Hippocampal formation (tissue), 2 donors: ENCODE measurements around the gene DAP.
A peak's percentile ranks its signal among the peaks of the same experiment; 100 is the strongest.

Experiments
- DNase-seq, 2 donors: peaks; one replicate each; lab custom pipeline; 2025; lab: John Stamatoyannopoulos, UW

The DAP gene

DNA sequence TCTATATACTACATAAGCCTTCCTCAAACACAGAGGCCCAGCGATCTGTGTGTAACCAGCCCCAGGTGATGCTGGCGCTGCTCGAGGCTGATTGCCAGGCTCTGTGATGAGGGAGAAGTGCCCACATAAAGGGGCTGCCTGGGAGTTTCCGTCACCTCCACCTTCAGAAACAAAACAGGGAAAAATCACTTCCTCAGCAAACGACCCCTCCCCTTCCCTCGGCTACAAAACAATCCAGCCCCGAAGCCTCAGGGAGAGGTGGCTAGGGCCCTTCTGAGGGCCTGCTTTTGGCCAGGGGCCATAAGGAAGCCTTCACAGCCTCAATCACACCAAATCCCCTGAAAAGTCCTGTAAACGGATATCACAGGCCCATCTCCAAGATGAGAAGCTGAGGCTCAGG, 51.1 kb downstream of the DAP start:
- no peak for DNase-seq

DNA sequence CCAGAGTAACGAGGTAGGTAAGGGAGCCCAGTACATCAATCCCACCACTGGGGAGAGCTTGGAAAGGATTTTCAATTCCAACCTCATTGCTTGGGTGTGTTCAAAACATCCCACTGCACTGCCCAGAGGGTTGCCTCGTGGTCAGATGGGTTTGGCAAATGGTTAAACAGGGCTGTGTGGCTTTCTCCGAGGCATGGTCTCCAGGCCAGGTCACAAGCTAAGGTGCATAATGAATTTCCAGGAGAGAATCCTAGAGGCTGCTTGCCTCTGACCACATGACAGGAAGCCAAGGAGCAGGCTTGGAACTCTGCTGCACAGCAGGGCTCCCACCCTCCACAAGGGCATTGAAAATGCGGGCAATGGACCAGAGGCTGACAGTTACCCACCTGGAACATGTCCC, 51.6 kb downstream of the DAP start:
- DNase-seq, result no peak

DNA sequence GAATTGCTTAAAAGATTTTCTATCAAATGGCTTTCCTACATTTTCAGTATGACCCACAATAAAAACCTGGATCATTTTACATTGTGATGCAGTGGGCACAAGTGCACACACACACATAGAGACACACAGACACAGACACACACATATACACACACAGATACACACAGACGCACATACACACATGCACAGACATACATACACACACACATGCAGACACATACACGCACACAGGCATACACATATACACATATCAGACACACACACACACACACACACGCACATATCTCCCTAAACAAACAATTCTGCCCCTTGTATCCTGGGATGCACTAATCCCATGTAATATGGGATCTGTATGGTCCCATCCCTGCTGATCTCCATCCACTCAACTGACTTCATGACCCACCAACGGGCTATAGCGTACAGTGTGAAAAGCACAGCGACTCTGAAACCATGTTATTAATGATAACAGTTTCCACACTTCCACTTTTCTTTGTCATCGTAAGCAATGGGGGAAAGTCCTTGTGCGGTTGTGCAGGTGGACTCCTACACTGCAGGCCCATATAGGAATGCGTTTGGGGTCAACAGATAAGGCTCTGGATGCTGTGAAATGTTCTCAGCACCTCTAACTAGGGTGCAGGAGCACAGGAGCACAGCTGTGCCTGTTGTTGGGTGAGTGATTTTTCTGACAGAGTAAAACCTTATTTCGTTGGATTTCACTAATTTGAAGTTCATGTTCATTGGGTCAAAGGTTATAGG, 52.7 kb downstream of the DAP start:
- DNase-seq, result no peak

DNA sequence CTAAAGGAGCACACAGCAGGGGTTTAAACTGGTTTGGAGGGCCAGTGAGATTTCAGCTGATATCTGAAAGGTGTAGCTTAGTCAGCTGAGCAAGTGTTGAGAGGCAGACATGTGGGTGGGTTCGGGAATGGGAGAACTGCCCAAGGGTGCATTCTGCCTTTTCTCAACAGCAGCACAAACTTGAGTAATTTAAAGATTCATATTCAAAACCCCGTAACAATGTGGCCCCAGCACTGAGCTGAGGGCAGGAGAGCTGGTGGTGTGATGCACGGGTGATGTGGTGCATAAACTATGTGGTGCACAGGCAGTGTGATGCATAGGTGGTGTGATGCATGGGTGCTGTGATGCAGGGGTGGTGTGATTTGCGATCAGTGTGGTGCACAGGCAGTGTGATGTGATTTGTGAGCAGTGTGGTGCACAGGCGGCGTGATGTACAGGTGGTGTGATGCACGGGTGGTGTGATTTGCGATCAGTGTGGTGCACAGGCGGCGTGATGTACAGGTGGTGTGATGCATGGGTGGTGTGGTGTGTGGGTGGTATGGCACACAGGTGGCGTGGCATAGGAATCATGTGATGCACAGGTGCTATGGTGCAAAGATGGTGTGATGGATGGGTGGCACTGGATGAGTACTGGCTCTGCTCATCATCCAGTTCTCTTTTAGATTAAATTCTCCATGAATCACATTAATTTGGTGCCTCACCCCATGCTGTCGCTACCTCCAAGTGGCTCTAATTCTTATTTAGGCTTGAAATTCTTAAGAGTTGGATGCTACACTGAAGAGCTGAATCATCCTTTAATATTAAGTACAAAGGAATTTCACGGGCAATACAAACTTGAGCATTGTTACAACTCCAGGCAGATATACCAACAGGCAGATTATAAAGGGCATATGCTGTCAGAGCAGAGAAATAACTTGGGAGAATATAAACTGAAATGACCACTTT, 53.6 kb downstream of the DAP start:
- DNase-seq, result no peak

GRCh38 chr5:10706326-10706725, 54.7 kb downstream of the DAP start:
- no peak for DNase-seq

DNA sequence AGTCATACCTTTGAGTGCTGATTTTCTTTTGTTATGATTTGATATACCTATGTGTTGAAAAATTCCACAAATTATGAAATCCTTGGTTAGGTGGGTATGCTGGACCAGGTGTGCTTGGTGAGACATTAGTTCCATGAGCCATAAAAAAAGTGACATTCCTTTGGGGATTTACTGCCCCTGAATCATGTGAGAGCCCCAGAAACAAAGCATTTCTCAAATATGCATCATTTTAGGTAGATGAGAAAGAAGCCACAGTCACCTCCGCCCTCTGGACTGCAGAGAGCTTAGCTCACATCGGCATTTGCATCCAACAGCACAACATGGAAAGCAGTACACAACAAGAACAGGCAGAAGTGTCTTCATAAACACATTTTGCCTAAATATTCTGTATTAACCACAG, 55.3 kb downstream of the DAP start:
- no peak for DNase-seq

DNA sequence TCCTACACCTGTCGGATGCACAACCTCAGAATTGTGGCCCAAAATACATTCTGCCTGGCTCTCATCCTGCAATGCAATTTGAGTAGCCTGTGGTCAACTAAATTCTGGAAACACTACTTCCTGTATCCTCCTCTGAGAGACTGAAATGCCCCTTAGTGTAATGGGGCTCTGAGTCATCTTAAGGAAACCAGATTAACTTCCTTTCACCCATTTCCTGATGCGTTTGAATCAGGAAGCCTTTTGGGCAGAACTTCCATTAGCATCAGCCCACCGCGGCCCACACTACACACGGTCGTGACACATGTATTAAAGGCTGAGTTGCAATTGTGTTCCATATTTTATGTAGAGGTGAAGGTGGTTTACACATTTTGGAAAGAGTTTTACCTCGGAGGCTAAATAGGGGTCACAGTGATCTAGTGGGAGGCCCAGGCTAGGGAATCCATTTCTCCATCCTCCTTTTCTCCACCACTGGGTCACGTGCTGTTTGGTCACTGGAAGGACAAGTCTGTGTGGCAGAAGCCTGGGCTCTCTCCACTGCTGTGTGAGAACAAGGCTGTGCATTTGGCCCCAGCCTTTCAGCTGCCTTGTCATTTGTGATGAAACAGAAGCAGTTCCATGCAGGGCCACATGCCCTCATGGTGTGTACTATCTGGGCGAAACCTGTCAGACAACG, 55.9 kb downstream of the DAP start:
- no peak for DNase-seq

GRCh38 chr5:10703676-10704075, 57.4 kb downstream of the DAP start:
- no peak for DNase-seq

GRCh38 chr5:10702911-10703491, 58.0 kb downstream of the DAP start:
- no peak for DNase-seq

GRCh38 chr5:10702040-10702629, 58.9 kb downstream of the DAP start:
- DNase-seq, result no peak

DNA sequence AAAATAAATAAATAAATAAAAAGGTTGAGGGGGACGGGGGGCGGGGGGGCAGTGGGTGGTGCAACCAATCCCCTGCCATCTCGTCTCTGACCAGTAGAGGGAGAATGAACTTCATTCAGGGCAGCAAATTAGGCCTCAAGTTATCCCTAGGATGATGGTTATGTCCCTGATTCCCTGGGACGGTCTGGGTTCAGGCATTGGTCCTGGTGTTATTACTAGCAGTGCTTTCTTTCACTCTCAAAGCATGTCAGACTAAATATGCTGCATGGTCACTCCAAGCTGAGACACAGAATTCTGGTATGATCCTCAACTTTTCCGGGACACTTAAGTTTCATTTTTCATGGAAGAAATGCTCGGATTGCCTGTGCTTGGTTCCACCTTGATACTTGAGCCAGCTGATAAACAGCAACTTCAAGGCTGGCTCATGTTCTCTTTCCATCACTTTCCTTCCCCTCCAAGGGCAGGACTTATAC, 59.4 kb downstream of the DAP start:
- DNase-seq, result peak; percentile 12 to 27

DNA sequence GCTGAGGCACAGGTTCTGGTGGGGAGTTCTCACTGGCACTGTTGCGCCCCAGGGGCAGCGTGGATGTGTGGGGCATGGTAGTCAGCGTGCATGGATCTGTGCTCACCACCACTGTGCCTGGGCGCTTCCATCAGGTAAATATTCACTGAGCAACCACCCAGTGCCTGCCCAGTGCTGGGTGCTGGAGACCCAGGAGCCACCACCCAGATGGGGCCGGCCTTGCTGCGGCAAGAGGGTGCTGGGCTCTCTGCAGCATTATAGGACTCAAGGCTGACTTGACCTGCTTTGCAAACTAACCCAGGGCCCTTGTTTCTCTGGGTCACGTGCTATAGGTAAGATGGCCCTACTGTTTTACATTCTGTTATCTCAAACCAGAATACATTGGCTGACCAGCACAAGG, 60.5 kb downstream of the DAP start:
- no peak for DNase-seq

- no peak for DNase-seq
These were observed 61.0 kb downstream of the DAP start for GRCh38 chr5:10699987-10700386.

DNA sequence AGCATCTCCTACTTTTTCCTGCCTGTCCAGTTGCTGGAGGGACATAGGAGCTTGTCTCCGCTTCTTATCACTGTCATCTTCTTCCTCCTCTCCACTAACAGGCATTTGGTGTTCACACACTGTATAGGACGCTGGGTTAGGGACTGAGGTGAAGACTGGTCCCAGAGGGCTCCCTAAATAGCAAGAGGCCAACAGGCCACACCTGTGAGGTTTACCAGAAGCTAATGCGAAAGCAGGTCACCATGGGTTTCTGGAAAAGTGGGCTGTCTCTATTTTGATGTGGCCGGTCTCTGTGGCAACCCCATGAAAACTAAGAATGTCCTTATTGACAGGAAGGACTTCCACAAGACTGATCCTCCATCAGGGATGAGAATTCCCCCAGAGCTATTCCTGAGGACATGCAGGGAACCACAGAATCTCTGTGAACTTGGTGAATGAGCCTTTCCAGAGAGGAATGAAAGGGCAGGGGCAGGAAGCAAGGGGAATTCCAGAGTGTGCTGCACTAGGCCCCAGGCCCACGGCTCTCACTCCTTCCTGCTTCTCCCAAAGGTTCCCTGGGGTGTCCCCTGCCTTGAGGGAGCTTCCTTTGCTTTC, 61.7 kb downstream of the DAP start:
- no peak for DNase-seq

DNA sequence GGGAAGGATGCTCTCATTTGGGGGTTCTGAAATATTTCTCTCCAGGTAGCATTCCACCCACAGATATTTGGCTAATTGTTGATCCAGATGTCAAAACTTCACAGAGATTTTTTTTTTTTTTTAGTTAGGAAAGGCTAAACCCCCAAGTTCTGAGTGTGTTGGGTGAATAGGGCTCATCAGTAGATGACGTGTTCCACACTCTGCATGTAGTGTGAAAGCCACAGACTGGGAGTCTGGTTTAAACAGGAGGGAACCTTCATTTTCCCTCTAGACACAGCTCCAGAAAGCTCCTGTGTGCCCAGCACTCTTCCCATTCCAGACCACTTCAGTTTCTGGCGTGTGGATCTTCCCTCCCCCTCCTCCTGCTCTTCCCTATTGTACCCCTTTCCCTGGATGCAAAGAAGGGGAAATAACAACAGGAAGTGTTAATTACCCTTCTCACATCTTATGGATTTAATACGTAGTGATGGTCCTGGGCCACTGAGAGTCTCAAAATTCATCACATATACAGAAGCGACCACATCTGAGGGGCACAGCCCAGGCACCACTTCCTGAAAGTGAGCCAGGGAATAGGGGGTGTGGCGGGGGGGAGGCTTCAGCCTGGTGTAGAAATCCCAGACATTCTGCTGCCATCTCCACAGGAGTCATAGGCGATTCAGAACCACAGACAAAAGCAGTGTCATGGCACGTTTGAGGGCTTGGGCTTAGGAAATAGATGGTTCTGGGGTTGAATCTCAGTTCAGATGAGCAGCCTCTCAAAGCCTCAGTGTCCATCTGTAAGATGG, 65.1 kb downstream of the DAP start:
- no peak for DNase-seq

- peak; percentile 62 to 72 for DNase-seq
These were observed 65.9 kb downstream of the DAP start for GRCh38 chr5:10695055-10695649.

- no peak for DNase-seq
These were observed 68.9 kb downstream of the DAP start for GRCh38 chr5:10691826-10692785.

- DNase-seq, result no peak
These were observed 70.3 kb downstream of the DAP start for GRCh38 chr5:10690460-10691440.
